HepG2 (cell line): Measurements from ENCODE around the gene ARHGAP26. TPM values are rescaled to one million over a fixed set of nuclear protein-coding genes. Genes with fewer than 3 reads are reported as not detected.

Experiments used
- AGO1 ChIP-seq: fragments of 200-400 bp; formaldehyde crosslinking; IDR thresholded peaks from 2 replicates; pipeline ENCODE4 v1.6.1; 2017; ENCODE audit warnings: mild to moderate bottlenecking, low read depth, low read length, moderate library complexity; ENCODE audit not compliant: poor library complexity, severe bottlenecking
- ATF7 ChIP-seq, 2 experiments: fragments of 450-650 bp in 1 of 2; sonication (generic) in 1 of 2; formaldehyde crosslinking in 1 of 2; IDR thresholded peaks; 2 replicates each; pipeline versions ENCODE4 v1.4.0 to v1.6.1; 2016 to 2020; ENCODE audit warnings: antibody characterized with exemption in 1 of 2, mild to moderate bottlenecking in 1 of 2, missing genetic modification reagents in 1 of 2
- FOXC1 ChIP-seq: sonication (generic); formaldehyde crosslinking; IDR thresholded peaks from 2 replicates; pipeline ENCODE4 v1.8.0; 2022; ENCODE audit warnings: mild to moderate bottlenecking, missing genetic modification reagents, borderline replicate concordance
- FOXK2 ChIP-seq: fragments of 450-650 bp; IDR thresholded peaks from 2 replicates; pipeline ENCODE4 v1.6.1; 2016
- IKZF1 ChIP-seq: fragments of 450-650 bp; IDR thresholded peaks from 2 replicates; pipeline ENCODE4 v1.7.1; 2016
- JDP2 ChIP-seq: sonication (generic); formaldehyde crosslinking; IDR thresholded peaks from 2 replicates; pipeline ENCODE4 v1.8.1; 2022; ENCODE audit warnings: missing genetic modification reagents, borderline replicate concordance
- KLF12 ChIP-seq: sonication (generic); formaldehyde crosslinking; IDR thresholded peaks from 2 replicates; pipeline ENCODE4 v1.4.0; 2020; ENCODE audit warnings: missing genetic modification reagents, borderline replicate concordance
- NKX3-1 ChIP-seq: sonication (generic); formaldehyde crosslinking; IDR thresholded peaks from 2 replicates; pipeline ENCODE4 v1.5.0; 2020; ENCODE audit warnings: missing genetic modification reagents
- PAF1 ChIP-seq: IDR thresholded peaks from 2 replicates; pipeline ENCODE4 v1.6.1; 2016; ENCODE audit warnings: missing genetic modification reagents, missing compliant biosample characterization
- PAWR ChIP-seq: sonication (generic); formaldehyde crosslinking; IDR thresholded peaks from 2 replicates; pipeline ENCODE4 v1.4.0; 2020; ENCODE audit warnings: missing genetic modification reagents, mild to moderate bottlenecking, borderline replicate concordance
- RFX1 ChIP-seq: fragments of 450-650 bp; IDR thresholded peaks from 2 replicates; pipeline ENCODE4 v1.6.1; 2017
- SETDB1 ChIP-seq: sonication (generic); formaldehyde crosslinking; IDR thresholded peaks from 2 replicates; pipeline ENCODE4 v1.5.1; 2020; ENCODE audit warnings: missing genetic modification reagents, mild to moderate bottlenecking, borderline replicate concordance
- TFE3 ChIP-seq: IDR thresholded peaks from 2 replicates; pipeline ENCODE4 v1.6.1; 2016
- ZBTB7A ChIP-seq: sonication (generic); formaldehyde crosslinking; IDR thresholded peaks from 2 replicates; pipeline ENCODE4 v1.8.0; 2022; ENCODE audit warnings: mild to moderate bottlenecking, missing genetic modification reagents
- ZFP62 ChIP-seq: sonication (generic); formaldehyde crosslinking; IDR thresholded peaks from 2 replicates; pipeline ENCODE4 v1.4.0; 2020; ENCODE audit warnings: missing genetic modification reagents
- ZNF205 ChIP-seq: IDR thresholded peaks from 2 replicates; pipeline ENCODE4 v1.6.1; 2018; ENCODE audit warnings: missing biosample characterization, missing genetic modification reagents
- ZNF263 ChIP-seq: sonication (generic); formaldehyde crosslinking; IDR thresholded peaks from 2 replicates; pipeline ENCODE4 v1.4.0; 2020; ENCODE audit warnings: missing genetic modification reagents
- ZNF337 ChIP-seq: sonication (generic); formaldehyde crosslinking; IDR thresholded peaks from 2 replicates; pipeline ENCODE4 v1.5.1; 2020; ENCODE audit warnings: missing genetic modification reagents, low read depth, mild to moderate bottlenecking, borderline replicate concordance
- ZNF430 ChIP-seq: sonication (generic); formaldehyde crosslinking; IDR thresholded peaks from 2 replicates; pipeline ENCODE4 v1.9.0; 2021; ENCODE audit warnings: mild to moderate bottlenecking, missing genetic modification reagents
- ZNF431 ChIP-seq: sonication (generic); formaldehyde crosslinking; IDR thresholded peaks from 2 replicates; pipeline ENCODE4 v1.9.0; 2022; ENCODE audit warnings: missing genetic modification reagents, low read depth, mild to moderate bottlenecking, borderline replicate concordance
- ZNF607 ChIP-seq: sonication (generic); formaldehyde crosslinking; IDR thresholded peaks from 2 replicates; pipeline ENCODE4 v1.5.1; 2020; ENCODE audit warnings: missing genetic modification reagents, mild to moderate bottlenecking, borderline replicate concordance
- ZNF674 ChIP-seq: sonication (generic); formaldehyde crosslinking; IDR thresholded peaks from 2 replicates; pipeline ENCODE4 v1.5.0; 2020; ENCODE audit warnings: low read depth, mild to moderate bottlenecking, missing genetic modification reagents
- polyA plus RNA-seq, 8 experiments: library from polyadenylated mRNA; depleted of rRNA in 3 of 8; stranded (reverse) in 7 of 8; unstranded in 1 of 8; fragments of >200 nt; fragmentation: Illumina TruSeq in 4 of 8; extraction: Trizol in 4 of 8; gene quantifications; 2 replicates each; pipeline versions ENCODE4 v1.2.1 to v1.2.3, GENCODE V29; 2011 to 2016; ENCODE audit warnings: low read depth in 4 of 8, missing spikeins in 1 of 8, mixed read lengths in 1 of 8; ENCODE audit not compliant: insufficient read depth in 1 of 8
- total RNA-seq, 5 experiments: library from RNA; depleted of rRNA; stranded (reverse); fragments of >200 nt; fragmentation: Illumina TruSeq; extraction: Trizol; gene quantifications; 2 replicates each; pipeline ENCODE4 v1.2.3, GENCODE V29; 2016; ENCODE audit warnings: low read depth in 1 of 5
- TF ChIP-seq, protein P1 (sequence below): sonication (generic); formaldehyde crosslinking; conservative IDR thresholded peaks from 2 replicates; pipeline ENCODE4 v1.4.0; 2020; ENCODE audit warnings: missing genetic modification reagents
- TF ChIP-seq, protein P2 (sequence below): sonication (generic); formaldehyde crosslinking; IDR thresholded peaks from 2 replicates; pipeline ENCODE4 v1.8.0; 2022; ENCODE audit warnings: mild to moderate bottlenecking, missing genetic modification reagents
- TF ChIP-seq, protein P3 (sequence below): sonication (generic); formaldehyde crosslinking; IDR thresholded peaks from 2 replicates; pipeline ENCODE4 v1.8.0; 2022; ENCODE audit warnings: mild to moderate bottlenecking, missing genetic modification reagents, borderline replicate concordance

Gene ARHGAP26
- total and polyA plus RNA-seq, 2 of the 13 experiments (the other 11 are each of a cell fraction or from before 2014, with no cell fraction given), result 9.6 to 18.2 TPM

- TF ChIP-seq NKX3-1 (CRISPR knock-in tag), result peak; percentile 39; the same call in 1 of the 2 replicates
- TF ChIP-seq KLF12 (CRISPR knock-in tag), result no peak
- TF ChIP-seq ZNF430, result peak; percentile 64; the same call in 1 of the 2 replicates
- no peak for TF ChIP-seq AGO1
- 0 out of 2 replicates have a peak, but pooled peaks have one; percentile 47 for TF ChIP-seq ZNF431 (CRISPR knock-in tag)
- TF ChIP-seq SETDB1 (CRISPR knock-in tag), result peak; percentile 37; the same call in 1 of the 2 replicates
- TF ChIP-seq FOXC1, result peak; percentile 78; the same call in 1 of the 2 replicates
- TF ChIP-seq RFX1, result no peak
- no peak for TF ChIP-seq PAWR (CRISPR knock-in tag)
- TF ChIP-seq ZNF607 (CRISPR knock-in tag), result no peak
- TF ChIP-seq ATF7 (IDR thresholded peaks at IDR 0.05), result no peak
- TF ChIP-seq ATF7 (CRISPR knock-in tag; IDR thresholded peaks at IDR 0.05), result 0 out of 2 replicates have a peak, but pooled peaks have one; percentile 19
- TF ChIP-seq FOXK2, result no peak
- TF ChIP-seq ZBTB7A (CRISPR knock-in tag), result 0 out of 2 replicates have a peak, but pooled peaks have one; percentile 70
- no peak for TF ChIP-seq IKZF1
- TF ChIP-seq, protein P1, sequence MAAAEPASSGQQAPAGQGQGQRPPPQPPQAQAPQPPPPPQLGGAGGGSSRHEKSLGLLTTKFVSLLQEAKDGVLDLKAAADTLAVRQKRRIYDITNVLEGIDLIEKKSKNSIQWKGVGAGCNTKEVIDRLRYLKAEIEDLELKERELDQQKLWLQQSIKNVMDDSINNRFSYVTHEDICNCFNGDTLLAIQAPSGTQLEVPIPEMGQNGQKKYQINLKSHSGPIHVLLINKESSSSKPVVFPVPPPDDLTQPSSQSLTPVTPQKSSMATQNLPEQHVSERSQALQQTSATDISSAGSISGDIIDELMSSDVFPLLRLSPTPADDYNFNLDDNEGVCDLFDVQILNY (CRISPR knock-in tag), result no peak; the same call in 1 of the 2 replicates
- TF ChIP-seq ZNF263 (CRISPR knock-in tag), result no peak
- TF ChIP-seq, protein P2, sequence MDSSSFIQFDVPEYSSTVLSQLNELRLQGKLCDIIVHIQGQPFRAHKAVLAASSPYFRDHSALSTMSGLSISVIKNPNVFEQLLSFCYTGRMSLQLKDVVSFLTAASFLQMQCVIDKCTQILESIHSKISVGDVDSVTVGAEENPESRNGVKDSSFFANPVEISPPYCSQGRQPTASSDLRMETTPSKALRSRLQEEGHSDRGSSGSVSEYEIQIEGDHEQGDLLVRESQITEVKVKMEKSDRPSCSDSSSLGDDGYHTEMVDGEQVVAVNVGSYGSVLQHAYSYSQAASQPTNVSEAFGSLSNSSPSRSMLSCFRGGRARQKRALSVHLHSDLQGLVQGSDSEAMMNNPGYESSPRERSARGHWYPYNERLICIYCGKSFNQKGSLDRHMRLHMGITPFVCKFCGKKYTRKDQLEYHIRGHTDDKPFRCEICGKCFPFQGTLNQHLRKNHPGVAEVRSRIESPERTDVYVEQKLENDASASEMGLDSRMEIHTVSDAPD (CRISPR knock-in tag), result no peak; the same call in 1 of the 2 replicates
- TF ChIP-seq TFE3, result no peak
- TF ChIP-seq, protein P3, sequence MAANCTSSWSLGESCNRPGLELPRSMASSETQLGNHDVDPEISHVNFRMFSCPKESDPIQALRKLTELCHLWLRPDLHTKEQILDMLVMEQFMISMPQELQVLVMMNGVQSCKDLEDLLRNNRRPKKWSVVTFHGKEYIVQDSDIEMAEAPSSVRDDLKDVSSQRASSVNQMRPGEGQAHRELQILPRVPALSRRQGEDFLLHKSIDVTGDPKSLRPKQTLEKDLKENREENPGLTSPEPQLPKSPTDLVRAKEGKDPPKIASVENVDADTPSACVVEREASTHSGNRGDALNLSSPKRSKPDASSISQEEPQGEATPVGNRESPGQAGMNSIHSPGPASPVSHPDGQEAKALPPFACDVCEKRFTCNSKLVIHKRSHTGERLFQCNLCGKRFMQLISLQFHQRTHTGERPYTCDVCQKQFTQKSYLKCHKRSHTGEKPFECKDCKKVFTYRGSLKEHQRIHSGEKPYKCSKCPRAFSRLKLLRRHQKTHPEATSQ (CRISPR knock-in tag), result no peak
- TF ChIP-seq PAF1 (CRISPR knock-in tag), result no peak
- TF ChIP-seq ZNF337 (CRISPR knock-in tag), result 0 out of 2 replicates have a peak, but pooled peaks have one; percentile 62
- peak; percentile 53; the same call in 1 of the 2 replicates for TF ChIP-seq ZNF205 (CRISPR knock-in tag)
- TF ChIP-seq ZNF674, result no peak
- TF ChIP-seq ZFP62 (CRISPR knock-in tag), result no peak
- no peak for TF ChIP-seq JDP2 (CRISPR knock-in tag)
Measured at GRCh38 chr5:142770650-142771609, 753 bp downstream of the ARHGAP26 start (continued).
